HTERT RPE-1 (cell line): ENCODE results near the gene ZBTB7C.

Experiments used
- in situ Hi-C: fragments of 300-500 bp; cut with MboI; formaldehyde crosslinking; loops from 4 replicates; pipeline ENCODE4 v1.14.3; 2020; ENCODE audit warnings: low sequenced_read_pairs

ZBTB7C gene

GRCh38 chr18:48172226-48173006 is 236.8 kb downstream of the ZBTB7C start:
- in situ Hi-C loops, result no loop called here

GRCh38 chr18:48171490-48172188 is 237.5 kb downstream of the ZBTB7C start:
- in situ Hi-C loops, result no loop called here

GRCh38 chr18:48170651-48171050 is 238.5 kb downstream of the ZBTB7C start:
- in situ Hi-C loops, result no loop called here

- in situ Hi-C loops, result no loop called here
These were observed 240.3 kb downstream of the ZBTB7C start for GRCh38 chr18:48168861-48169260.

GRCh38 chr18:48167897-48168253 is 241.3 kb downstream of the ZBTB7C start:
- in situ Hi-C loops, result no loop called here

- in situ Hi-C loops, result no loop called here
These were observed 242.8 kb downstream of the ZBTB7C start for GRCh38 chr18:48166336-48166875.

GRCh38 chr18:48165111-48165866 is 243.9 kb downstream of the ZBTB7C start:
- in situ Hi-C loops, result no loop called here

GRCh38 chr18:48164701-48165100 is 244.5 kb downstream of the ZBTB7C start:
- in situ Hi-C loops, result no loop called here

- in situ Hi-C loops, result no loop called here
These were observed 245.1 kb downstream of the ZBTB7C start for GRCh38 chr18:48164116-48164515.

- in situ Hi-C loops, result no loop called here
These were observed 245.5 kb downstream of the ZBTB7C start for GRCh38 chr18:48163738-48164115.

- in situ Hi-C loops, result no loop called here
These were observed 246.0 kb downstream of the ZBTB7C start for GRCh38 chr18:48162956-48163737.

- in situ Hi-C loops, result no loop called here
These were observed 247.1 kb downstream of the ZBTB7C start for GRCh38 chr18:48161911-48162698.

GRCh38 chr18:48161191-48161910 is 247.8 kb downstream of the ZBTB7C start:
- in situ Hi-C loops, result no loop called here

GRCh38 chr18:48160622-48161021 is 248.6 kb downstream of the ZBTB7C start:
- in situ Hi-C loops, result no loop called here

- in situ Hi-C loops, result no loop called here
These were observed 249.4 kb downstream of the ZBTB7C start for GRCh38 chr18:48159816-48160215.

- in situ Hi-C loops, result no loop called here
These were observed 250.5 kb downstream of the ZBTB7C start for GRCh38 chr18:48158721-48159120.

GRCh38 chr18:48157956-48158355 is 251.2 kb downstream of the ZBTB7C start:
- in situ Hi-C loops, result no loop called here

- in situ Hi-C loops, result no loop called here
These were observed 253.3 kb downstream of the ZBTB7C start for GRCh38 chr18:48155856-48156255.

GRCh38 chr18:48154828-48155227 is 254.4 kb downstream of the ZBTB7C start:
- in situ Hi-C loops, result no loop called here
